Fibroblast of the aortic adventitia (primary cell): ENCODE measurements around the gene MIA2. TPM values are rescaled to one million over a fixed set of nuclear protein-coding genes. Genes with fewer than 3 reads are reported as not detected.
"Not testable (repeated sequence)": the region's sequence is repeated elsewhere in the genome, so short reads cannot be mapped to it uniquely, and the experiment has no call there.

Experiments used
- DNase-seq: peaks from one replicate; pipeline ENCODE4 v3.0.0-alpha.2; 2010; ENCODE audit warnings: low read depth
- H3K4me3 ChIP-seq: 2 replicates; pipeline ENCODE4 v1.5.1; 2011; ENCODE audit warnings: low read depth, mild to moderate bottlenecking, control low read depth, low read length, moderate library complexity
- total RNA-seq: library from RNA; depleted of rRNA; stranded (reverse); fragments of >200 nt; gene quantifications from 2 replicates; pipeline ENCODE4 v1.2.3, GENCODE V29; 2012; ENCODE audit warnings: low replicate concordance
- TF ChIP-seq, protein P1 (sequence below): IDR thresholded peaks from 2 replicates; pipeline ENCODE4 v1.5.1; 2011; ENCODE audit warnings: mild to moderate bottlenecking, low read length, control low read depth, inconsistent platforms; ENCODE audit not compliant: insufficient read depth

Gene MIA2
- total RNA-seq, 1 donor: 20.4 TPM

- no peak overlapping the region for H3K4me3 ChIP-seq
- TF ChIP-seq, protein P1, sequence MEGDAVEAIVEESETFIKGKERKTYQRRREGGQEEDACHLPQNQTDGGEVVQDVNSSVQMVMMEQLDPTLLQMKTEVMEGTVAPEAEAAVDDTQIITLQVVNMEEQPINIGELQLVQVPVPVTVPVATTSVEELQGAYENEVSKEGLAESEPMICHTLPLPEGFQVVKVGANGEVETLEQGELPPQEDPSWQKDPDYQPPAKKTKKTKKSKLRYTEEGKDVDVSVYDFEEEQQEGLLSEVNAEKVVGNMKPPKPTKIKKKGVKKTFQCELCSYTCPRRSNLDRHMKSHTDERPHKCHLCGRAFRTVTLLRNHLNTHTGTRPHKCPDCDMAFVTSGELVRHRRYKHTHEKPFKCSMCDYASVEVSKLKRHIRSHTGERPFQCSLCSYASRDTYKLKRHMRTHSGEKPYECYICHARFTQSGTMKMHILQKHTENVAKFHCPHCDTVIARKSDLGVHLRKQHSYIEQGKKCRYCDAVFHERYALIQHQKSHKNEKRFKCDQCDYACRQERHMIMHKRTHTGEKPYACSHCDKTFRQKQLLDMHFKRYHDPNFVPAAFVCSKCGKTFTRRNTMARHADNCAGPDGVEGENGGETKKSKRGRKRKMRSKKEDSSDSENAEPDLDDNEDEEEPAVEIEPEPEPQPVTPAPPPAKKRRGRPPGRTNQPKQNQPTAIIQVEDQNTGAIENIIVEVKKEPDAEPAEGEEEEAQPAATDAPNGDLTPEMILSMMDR: no peak
- no peak for DNase-seq
These were observed 83.3 kb downstream of the MIA2 start for GRCh38 chr14:39316830-39317553.

- TF ChIP-seq, protein P1: no peak
- DNase-seq: no peak
These were observed 84.9 kb downstream of the MIA2 start for GRCh38 chr14:39318574-39318973.

DNA sequence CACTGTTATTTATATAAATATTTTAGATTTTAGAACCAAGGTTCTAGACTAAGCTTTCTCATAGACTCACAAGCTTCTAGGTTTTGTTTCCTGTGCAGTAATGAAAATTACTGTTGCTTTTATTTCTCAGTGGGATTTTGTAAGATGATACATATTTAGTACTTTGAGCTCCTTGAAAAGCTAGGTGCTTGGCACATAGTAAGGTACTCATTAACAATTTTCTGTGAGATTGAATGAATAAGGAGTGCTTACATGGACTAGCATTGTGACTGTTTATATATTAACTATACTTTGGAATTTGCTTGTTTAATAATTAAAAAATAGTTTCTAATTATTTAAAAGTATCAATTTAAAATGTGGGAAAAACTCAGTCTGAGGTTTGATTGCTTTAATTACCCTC, 85.7 kb downstream of the MIA2 start:
- H3K4me3 ChIP-seq: no peak overlapping the region
- no peak for DNase-seq
- TF ChIP-seq, protein P1: no peak

More at GRCh38 chr14:39318574-39318973, 84.9 kb downstream of the MIA2 start:
- no peak overlapping the region for H3K4me3 ChIP-seq

DNA sequence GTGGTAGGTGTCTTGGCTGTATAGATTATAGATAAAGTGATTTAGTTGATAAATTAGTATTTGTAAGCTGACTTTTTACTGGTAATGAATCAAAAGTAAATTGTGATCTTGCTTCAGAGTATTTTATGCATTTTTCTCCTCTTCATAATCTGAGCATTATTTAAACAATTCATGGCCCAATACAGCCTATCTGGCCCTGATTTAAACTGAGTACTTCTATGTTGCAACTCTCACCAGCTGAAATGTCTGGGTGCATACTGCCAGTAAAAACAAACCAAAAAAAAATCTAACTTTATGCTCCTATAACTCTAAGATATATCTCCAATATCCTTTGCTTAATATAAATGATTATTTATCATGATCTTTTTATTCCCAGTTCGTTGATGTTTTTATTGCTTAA, 86.6 kb downstream of the MIA2 start:
- peak; percentile 42 for DNase-seq
- TF ChIP-seq, protein P1: no peak

DNA sequence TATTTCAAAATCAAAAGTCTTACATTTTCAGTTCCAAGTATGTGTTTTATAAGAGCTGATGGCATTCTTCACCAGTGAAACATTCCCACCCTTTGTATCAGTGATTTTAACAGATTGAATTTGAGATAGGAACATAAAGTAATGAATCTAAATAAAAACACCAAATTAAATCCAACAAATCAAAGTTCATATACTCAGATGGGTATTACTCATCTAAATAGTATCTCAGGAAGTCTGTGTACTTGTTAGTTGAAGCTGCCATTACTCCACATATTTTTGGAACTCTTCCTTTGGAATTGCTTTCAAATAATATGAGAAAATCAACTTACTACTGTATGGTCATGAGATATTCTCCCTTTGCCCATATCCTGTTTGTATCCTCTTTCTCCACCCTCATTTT, 89.1 kb downstream of the MIA2 start:
- TF ChIP-seq, protein P1: no peak
- H3K4me3 ChIP-seq: no peak overlapping the region
- peak; percentile 13 for DNase-seq

More for the DNA sequence above, 86.6 kb downstream of the MIA2 start:
- no peak overlapping the region for H3K4me3 ChIP-seq

GRCh38 chr14:39324097-39324496, 90.4 kb downstream of the MIA2 start:
- TF ChIP-seq, protein P1: no peak
- H3K4me3 ChIP-seq: no peak overlapping the region
- DNase-seq: no peak

GRCh38 chr14:39339003-39339402, 105.3 kb downstream of the MIA2 start:
- no peak overlapping the region for H3K4me3 ChIP-seq
- TF ChIP-seq, protein P1: no peak
- no peak for DNase-seq

DNA sequence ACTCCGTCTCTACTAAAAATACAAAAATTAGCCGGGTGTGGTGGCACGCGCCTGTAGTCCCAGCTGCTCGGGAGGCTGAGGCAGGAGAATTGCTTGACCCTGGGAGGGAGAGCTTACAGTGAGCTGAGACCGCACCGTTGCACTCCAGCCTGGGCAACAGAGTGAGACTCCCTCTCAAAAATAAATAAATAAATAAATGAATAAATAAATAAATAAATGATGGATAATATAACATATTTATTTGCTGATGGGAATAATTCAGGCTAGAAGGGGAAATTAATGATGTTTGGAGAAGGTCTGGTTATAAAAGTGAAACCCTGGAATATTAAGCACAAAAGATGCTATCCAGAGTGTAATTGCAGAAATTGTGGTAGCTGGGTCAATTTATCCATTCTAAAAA, 107.4 kb downstream of the MIA2 start:
- not testable (repeated sequence) for DNase-seq, H3K4me3 ChIP-seq
